ENCODE measurements around the gene SASH3.

Gene SASH3

DNA sequence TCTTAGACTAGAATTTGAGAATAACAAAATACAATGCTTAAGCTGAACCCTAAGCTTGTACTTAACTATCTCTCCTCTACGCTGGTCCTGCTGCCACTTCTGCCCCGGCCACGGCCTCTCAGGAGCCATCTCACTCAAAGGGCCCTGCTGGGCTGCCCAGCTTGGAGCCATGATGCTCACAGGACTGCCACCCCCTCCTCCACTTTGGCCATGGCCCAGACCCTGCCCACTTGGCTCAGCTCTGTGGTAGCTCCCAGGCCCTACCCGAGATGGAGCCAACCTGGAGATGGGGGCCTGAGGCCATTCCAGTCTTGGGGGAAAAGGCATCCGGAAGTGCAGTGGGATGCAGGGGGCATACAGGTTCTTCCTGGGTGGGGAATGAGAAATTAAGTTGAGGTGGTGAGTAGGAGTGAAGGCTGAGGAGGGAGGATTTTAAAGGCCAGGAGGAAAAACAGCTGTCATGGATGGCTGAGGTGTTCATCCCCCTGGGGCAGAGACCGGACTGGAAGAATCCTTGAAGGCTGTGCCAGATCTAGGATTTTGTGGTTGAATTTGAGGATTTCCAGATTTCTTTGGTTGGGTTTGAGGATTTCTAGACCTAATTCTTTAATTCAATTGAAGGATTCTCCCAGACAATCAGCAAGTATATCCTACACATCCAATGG, 824 bp downstream of the SASH3 start:
- TF ChIP-seq, protein P1, sequence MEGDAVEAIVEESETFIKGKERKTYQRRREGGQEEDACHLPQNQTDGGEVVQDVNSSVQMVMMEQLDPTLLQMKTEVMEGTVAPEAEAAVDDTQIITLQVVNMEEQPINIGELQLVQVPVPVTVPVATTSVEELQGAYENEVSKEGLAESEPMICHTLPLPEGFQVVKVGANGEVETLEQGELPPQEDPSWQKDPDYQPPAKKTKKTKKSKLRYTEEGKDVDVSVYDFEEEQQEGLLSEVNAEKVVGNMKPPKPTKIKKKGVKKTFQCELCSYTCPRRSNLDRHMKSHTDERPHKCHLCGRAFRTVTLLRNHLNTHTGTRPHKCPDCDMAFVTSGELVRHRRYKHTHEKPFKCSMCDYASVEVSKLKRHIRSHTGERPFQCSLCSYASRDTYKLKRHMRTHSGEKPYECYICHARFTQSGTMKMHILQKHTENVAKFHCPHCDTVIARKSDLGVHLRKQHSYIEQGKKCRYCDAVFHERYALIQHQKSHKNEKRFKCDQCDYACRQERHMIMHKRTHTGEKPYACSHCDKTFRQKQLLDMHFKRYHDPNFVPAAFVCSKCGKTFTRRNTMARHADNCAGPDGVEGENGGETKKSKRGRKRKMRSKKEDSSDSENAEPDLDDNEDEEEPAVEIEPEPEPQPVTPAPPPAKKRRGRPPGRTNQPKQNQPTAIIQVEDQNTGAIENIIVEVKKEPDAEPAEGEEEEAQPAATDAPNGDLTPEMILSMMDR (IDR thresholded peaks at IDR 0.05; ENCODE audit: insufficient read depth, missing control alignments) = no peak
- FAIRE-seq = no peak
- DNase-seq (ENCODE audit: insufficient read length, low spot score) = no peak

DNA sequence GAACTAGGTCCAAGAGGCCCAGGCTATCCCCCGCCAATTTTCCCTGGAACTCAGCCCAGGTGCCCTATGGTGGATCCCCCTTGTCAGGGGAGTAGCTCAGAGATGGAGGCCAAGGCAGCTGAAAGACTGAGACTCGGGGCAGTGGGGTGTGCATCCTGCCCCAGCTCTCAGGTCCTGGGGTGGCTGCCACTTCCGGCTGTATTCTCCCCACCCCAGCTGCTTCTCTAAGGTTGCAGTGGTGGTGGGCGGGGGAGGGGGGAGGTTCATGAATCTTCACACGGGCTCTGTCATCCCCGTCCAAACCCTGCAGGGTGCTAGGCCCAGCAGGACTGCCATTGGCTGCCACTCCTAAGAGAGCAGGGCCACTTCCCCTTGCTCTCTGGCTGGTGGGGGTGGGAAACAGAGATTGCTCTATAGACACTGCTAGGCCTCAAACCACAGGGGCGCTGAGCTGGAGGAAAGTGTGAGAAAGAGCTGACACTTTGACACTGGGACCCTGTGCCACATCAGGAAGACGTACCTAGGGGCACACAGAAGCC, 1.5 kb downstream of the SASH3 start:
- no peak for FAIRE-seq
- DNase-seq (ENCODE audit: insufficient read length, low spot score) = no peak

DNA sequence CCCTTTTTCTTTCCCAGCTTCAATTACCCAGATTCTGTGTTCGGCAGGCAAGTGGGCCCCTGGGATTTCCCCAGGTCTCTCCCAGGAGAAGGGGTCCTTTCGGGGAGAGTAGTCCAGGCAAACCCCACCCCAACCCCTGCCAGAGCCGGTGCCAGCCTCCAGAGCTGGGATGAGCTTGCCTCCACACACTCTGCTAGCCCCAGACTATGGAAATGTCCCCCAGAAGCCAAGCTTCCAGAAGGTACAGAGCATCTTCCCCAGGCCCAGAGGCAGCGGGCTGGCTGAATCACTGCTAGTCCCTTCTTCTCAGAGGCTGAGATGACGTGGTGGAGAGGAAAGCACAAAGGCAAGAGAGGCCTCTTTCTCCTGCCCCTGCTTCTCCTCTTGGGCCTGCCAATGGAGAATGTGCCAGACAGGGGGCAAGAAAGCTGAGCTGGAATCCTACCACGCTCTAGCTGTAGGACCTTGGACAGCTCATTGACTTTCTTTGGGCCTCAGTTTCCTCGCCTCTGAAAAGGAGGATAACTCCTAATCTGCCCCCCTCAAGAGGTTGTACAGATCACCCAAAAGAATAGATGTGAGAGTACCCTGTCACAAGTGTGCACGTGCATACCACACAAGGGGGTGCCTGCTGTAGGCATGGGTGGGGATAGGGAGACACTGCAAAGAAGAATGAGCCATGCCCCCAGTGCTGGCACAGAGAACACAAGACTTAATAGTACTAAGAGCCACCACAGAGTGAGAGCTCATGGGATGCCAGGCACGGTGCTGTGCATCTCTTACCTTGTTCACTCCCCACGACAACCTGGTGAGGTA, 2.1 kb downstream of the SASH3 start:
- DNase-seq (ENCODE audit: insufficient read length, low spot score) (no peak), FAIRE-seq (no peak)
- TF ChIP-seq, protein P1 (IDR thresholded peaks at IDR 0.05; ENCODE audit: insufficient read depth, missing control alignments) = no peak

More for the DNA sequence above, 1.5 kb downstream of the SASH3 start:
- TF ChIP-seq, protein P1 (IDR thresholded peaks at IDR 0.05; ENCODE audit: insufficient read depth, missing control alignments) = no peak

DNA sequence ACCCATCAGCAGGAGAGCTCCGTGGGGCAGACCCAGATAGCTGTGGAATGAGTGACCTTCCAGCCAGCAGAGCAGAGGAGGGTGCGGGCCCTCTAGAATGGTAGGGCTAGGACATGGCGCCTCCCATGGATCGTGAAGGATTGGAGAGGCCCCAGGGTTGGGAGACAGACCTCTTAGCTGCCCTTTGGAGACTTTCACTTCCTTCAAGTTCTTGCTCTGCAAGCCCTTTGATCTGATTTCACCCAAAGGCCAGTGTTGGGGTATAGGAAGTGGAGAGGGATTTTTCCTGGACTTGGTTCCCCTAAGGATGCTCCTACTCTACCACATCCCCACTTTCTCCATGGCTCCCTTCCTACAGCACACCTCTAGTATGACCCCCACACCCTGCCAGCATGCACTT, 3.0 kb downstream of the SASH3 start:
- FAIRE-seq = no peak
- TF ChIP-seq, protein P1 (IDR thresholded peaks at IDR 0.05; ENCODE audit: insufficient read depth, missing control alignments) = no peak
- DNase-seq (ENCODE audit: insufficient read length, low spot score) = no peak

DNA sequence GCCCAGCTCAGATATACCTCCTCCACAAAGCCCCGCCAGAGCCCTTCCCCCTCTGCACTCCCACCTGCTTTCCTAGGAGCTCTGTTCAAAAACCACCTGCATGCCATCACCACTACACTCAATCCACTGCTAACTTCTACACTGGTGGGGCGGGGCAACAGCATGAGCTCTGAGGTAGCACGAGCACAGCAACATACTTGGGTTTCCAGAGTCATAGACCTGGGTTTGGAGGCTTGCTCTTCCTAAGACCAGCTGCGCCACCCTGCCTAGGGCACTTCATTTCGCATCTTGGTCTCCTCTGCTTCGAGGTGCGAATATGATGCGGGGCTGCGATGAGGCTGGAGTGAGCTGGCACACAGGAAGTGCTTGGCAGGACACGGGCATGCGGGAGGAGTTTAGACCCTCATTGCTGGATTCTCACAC, 3.6 kb downstream of the SASH3 start:
- TF ChIP-seq, protein P1 (IDR thresholded peaks at IDR 0.05; ENCODE audit: insufficient read depth, missing control alignments) = no peak
- FAIRE-seq = no peak
- DNase-seq (ENCODE audit: insufficient read length, low spot score) = no peak

DNA sequence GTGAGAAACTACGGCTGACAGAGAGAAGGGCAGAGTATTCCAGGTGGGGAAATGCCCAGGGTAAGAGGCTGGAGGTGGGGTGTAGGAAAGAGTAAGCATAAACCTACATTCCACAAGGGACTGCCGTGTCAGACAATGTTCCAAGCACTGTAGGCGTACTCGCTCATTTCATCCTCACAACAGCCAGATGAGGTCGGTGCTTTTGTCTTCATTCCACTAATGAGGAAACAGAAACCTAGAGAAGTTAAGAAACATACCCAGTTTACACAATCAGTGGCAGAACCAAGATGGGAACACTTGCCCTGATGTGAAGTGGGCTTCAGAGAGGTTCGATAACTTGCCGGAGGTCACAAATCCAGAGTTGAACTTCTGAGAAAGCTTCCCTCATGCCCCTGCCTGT, 4.6 kb downstream of the SASH3 start:
- FAIRE-seq (no peak), DNase-seq (ENCODE audit: insufficient read length, low spot score) (no peak)
- TF ChIP-seq, protein P1 (IDR thresholded peaks at IDR 0.05; ENCODE audit: insufficient read depth, missing control alignments) = no peak

Measured in D721Med (cell line).